Measurements from ENCODE around the gene KLK11. TPM values are rescaled to one million over a fixed set of nuclear protein-coding genes. Genes with fewer than 3 reads are reported as not detected.

Gene KLK11
- total and polyA plus RNA-seq, 2 of the 8 experiments (the other 6 are each of a cell fraction or from before 2014, with no cell fraction given), result 0.45 TPM; not detected in 1

DNA sequence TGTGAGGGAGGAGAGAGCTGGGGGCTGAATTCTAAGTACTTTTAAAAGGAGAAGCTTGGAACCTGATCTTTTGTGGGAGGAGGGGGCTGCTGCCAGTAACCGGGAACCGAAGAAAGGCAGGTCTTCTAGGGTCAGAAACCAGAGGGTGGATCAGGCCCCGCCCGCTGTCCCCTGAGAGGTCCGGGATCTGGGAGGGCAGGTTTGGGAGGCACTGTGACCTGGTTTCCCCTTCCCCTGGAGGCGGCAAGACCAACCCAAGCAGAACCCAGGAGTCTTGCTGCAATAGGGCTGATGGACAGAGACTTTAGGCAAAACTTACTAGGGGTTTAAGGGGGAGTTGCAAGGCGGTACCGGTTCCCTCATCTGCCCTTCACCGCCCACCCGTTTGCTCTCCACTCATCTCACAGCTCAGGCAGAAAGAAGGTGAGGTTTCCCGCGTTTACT lies 24.3 kb downstream of the KLK11 start:
- H4K8ac ChIP-seq (ENCODE audit: extremely low read depth, insufficient read depth, low read length), result no peak overlapping the region
- CTCF ChIA-PET (ENCODE audit: partially characterized antibody), result interaction anchor here (0.6 to 3.7 kb wide), 11 partner anchors 10 to 96 kb away, joined by 3 to 18 read pairs (median 4); no protein-coding TSS in a partner anchor
- TF ChIP-seq, protein P1, sequence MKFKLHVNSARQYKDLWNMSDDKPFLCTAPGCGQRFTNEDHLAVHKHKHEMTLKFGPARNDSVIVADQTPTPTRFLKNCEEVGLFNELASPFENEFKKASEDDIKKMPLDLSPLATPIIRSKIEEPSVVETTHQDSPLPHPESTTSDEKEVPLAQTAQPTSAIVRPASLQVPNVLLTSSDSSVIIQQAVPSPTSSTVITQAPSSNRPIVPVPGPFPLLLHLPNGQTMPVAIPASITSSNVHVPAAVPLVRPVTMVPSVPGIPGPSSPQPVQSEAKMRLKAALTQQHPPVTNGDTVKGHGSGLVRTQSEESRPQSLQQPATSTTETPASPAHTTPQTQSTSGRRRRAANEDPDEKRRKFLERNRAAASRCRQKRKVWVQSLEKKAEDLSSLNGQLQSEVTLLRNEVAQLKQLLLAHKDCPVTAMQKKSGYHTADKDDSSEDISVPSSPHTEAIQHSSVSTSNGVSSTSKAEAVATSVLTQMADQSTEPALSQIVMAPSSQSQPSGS (IDR thresholded peaks at IDR 0.05; ENCODE audit: low read length), result no peak
- TF ChIP-seq GTF2F1 (IDR thresholded peaks at IDR 0.05; ENCODE audit: borderline replicate concordance, low read depth, low read length) (no peak), POLR2AphosphoS5 (IDR thresholded peaks at IDR 0.05; ENCODE audit: low read depth, low read length) (no peak), FOSL1 (IDR thresholded peaks at IDR 0.05; ENCODE audit: insufficient read depth, low read depth, low read length) (no peak), KDM5A (IDR thresholded peaks at IDR 0.05; ENCODE audit: low read length) (no peak), TAF7 (optimal IDR thresholded peaks at IDR 0.05; ENCODE audit: borderline replicate concordance, low read depth, low read length) (no peak), SIX5 (IDR thresholded peaks at IDR 0.05; ENCODE audit: low read depth, low read length) (no peak), CEBPB (IDR thresholded peaks at IDR 0.05; ENCODE audit: low read depth, low read length) (no peak), SIRT6 (IDR thresholded peaks at IDR 0.05; ENCODE audit: low read length) (no peak)
- TF ChIP-seq, protein P2, sequence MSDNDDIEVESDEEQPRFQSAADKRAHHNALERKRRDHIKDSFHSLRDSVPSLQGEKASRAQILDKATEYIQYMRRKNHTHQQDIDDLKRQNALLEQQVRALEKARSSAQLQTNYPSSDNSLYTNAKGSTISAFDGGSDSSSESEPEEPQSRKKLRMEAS (IDR thresholded peaks at IDR 0.05), result no peak
- TF ChIP-seq, protein P3, sequence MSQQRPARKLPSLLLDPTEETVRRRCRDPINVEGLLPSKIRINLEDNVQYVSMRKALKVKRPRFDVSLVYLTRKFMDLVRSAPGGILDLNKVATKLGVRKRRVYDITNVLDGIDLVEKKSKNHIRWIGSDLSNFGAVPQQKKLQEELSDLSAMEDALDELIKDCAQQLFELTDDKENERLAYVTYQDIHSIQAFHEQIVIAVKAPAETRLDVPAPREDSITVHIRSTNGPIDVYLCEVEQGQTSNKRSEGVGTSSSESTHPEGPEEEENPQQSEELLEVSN (IDR thresholded peaks at IDR 0.05), result no peak

More for the DNA sequence above, 24.3 kb downstream of the KLK11 start:
- H3K23ac ChIP-seq (ENCODE audit: insufficient read length), result no peak overlapping the region
- H3K14ac ChIP-seq (ENCODE audit: insufficient read length), result no peak overlapping the region
- no peak overlapping the region for H3K9ac ChIP-seq (replicated peaks in 1 of 4; ENCODE audit: extremely low read depth in 1 of 4, low read depth in 3 of 4, low read length in 3 of 4)
- peak overlapping the region; percentile 92; the same call in 1 of the 2 replicates for H2BK12ac ChIP-seq (ENCODE audit: low read depth, low read length)
- H2BK120ac ChIP-seq (replicated peaks; ENCODE audit: low read depth, low read length), result no peak overlapping the region
- POLR2A ChIA-PET (ENCODE audit: partially characterized antibody), result interaction anchor here (0.8 to 1.8 kb wide), 3 partner anchors 15 to 28 kb away, joined by 3 to 7 read pairs (median 4); no protein-coding TSS in a partner anchor
- no peak overlapping the region for H4K91ac ChIP-seq (replicated peaks; ENCODE audit: insufficient read length, low read length)
- H2BK20ac ChIP-seq (ENCODE audit: low read length), result peak overlapping the region; percentile 15; the same call in 1 of the 2 replicates
- no peak overlapping the region for H4K5ac ChIP-seq (ENCODE audit: insufficient read length, low read depth, low read length)
- no peaks in the 10 kb centered on the region for H3K23me2 ChIP-seq (ENCODE audit: low read depth, low read length)
- H2BK5ac ChIP-seq (ENCODE audit: low read depth, low read length), result 0 out of 2 replicates have a peak overlapping the region, but pooled peaks have one; percentile 66
- 0 out of 2 replicates have a peak overlapping the region, but pooled peaks have one; percentile 6 for H3K27ac ChIP-seq (ENCODE audit: low read depth, low read length)
- no peaks in the 10 kb centered on the region for H3K9me3 ChIP-seq (ENCODE audit: insufficient read depth in 2 of 2, low read depth in 1 of 2, low read length in 1 of 2)
- no peak for FAIRE-seq
- H3K79me1 ChIP-seq (ENCODE audit: low read depth, low read length), result no peaks in the 10 kb centered on the region
- WGBS, 2 experiments (ENCODE audit: extremely low coverage in 1 of 2, insufficient coverage in 1 of 2, insufficient read length in 1 of 2, insufficient replicate concordance in 2 of 2, low coverage in 1 of 2, low lambda C conversion rate in 2 of 2, missing lambda C conversion rate in 1 of 2), result 68% methylated on average over 10 of the region's 12 CpGs; no CpG with 5 or more reads in 1 of the 2 experiments
- H2AFZ ChIP-seq (ENCODE audit: low read length), result no peak overlapping the region
- H2AK5ac ChIP-seq (ENCODE audit: low read depth, low read length), result no peak overlapping the region
- peak overlapping the region; percentile 61; the same call in 1 of the 2 replicates for H2BK15ac ChIP-seq (ENCODE audit: low read length)
- H3K4ac ChIP-seq (replicated peaks; ENCODE audit: insufficient read length, low read depth, low read length), result no peak overlapping the region
- H4K20me1 ChIP-seq (replicated peaks in 1 of 2; ENCODE audit: control insufficient read depth in 1 of 2, insufficient read depth in 2 of 2, low read length in 2 of 2), result no peaks in the 10 kb centered on the region
- H3K36me3 ChIP-seq (ENCODE audit: control insufficient read depth in 2 of 4, insufficient read depth in 4 of 4, low read length in 3 of 4), result no peaks in the 10 kb centered on the region
- no peaks in the 10 kb centered on the region; a peak in 1 of 7 replicates for H3K27me3 ChIP-seq (replicated peaks in 1 of 4; ENCODE audit: control insufficient read depth in 3 of 4, extremely low read depth in 1 of 4, insufficient read depth in 3 of 4, low read length in 3 of 4)
- H3K79me2 ChIP-seq (ENCODE audit: control insufficient read depth in 1 of 2, insufficient read depth in 2 of 2, low read length in 2 of 2), result no peaks in the 10 kb centered on the region
- 0 out of 2 replicates have a peak overlapping the region, but pooled peaks have one; percentile 32 for H3K18ac ChIP-seq (ENCODE audit: extremely low read depth, low read length)
- H3K4me1 ChIP-seq (replicated peaks in 1 of 4; ENCODE audit: control insufficient read depth in 3 of 4, insufficient read depth in 4 of 4, low read length in 3 of 4), result peaks cover 0 to 20% (median 6%) of the 10 kb centered on the region in 4 experiments; a peak in 6 of 7 replicates
- H3K4me3 ChIP-seq (ENCODE audit: extremely low read depth in 1 of 4, insufficient read depth in 2 of 4, low read depth in 3 of 4, low read length in 4 of 4), result peak overlapping the region in 2 of 4 experiments; percentile 8 to 29; a peak in 3 of 8 replicates
- H3K4me2 ChIP-seq (ENCODE audit: insufficient read depth in 1 of 2, low read depth in 2 of 2, low read length in 2 of 2), result peak overlapping the region in 1 of 2 experiments; percentile 71; a peak in 3 of 4 replicates
- H3K56ac ChIP-seq (replicated peaks; ENCODE audit: insufficient read length, low read depth, low read length), result no peak overlapping the region
- no peak for DNase-seq (ENCODE audit: low read depth in 1 of 2, low spot score in 2 of 2)

All from H1 (cell line).